CD4-positive, alpha-beta T cell treated with Interleukin-15 for 4 hours (primary cell): ENCODE measurements around the gene CDH7.

Source experiments
- DNase-seq: peaks from one replicate; pipeline ENCODE4 v3.0.0-alpha.2; 2020; ENCODE audit warnings: low spot score

Gene CDH7, protein sequence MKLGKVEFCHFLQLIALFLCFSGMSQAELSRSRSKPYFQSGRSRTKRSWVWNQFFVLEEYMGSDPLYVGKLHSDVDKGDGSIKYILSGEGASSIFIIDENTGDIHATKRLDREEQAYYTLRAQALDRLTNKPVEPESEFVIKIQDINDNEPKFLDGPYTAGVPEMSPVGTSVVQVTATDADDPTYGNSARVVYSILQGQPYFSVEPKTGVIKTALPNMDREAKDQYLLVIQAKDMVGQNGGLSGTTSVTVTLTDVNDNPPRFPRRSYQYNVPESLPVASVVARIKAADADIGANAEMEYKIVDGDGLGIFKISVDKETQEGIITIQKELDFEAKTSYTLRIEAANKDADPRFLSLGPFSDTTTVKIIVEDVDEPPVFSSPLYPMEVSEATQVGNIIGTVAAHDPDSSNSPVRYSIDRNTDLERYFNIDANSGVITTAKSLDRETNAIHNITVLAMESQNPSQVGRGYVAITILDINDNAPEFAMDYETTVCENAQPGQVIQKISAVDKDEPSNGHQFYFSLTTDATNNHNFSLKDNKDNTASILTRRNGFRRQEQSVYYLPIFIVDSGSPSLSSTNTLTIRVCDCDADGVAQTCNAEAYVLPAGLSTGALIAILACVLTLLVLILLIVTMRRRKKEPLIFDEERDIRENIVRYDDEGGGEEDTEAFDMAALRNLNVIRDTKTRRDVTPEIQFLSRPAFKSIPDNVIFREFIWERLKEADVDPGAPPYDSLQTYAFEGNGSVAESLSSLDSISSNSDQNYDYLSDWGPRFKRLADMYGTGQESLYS

DNA sequence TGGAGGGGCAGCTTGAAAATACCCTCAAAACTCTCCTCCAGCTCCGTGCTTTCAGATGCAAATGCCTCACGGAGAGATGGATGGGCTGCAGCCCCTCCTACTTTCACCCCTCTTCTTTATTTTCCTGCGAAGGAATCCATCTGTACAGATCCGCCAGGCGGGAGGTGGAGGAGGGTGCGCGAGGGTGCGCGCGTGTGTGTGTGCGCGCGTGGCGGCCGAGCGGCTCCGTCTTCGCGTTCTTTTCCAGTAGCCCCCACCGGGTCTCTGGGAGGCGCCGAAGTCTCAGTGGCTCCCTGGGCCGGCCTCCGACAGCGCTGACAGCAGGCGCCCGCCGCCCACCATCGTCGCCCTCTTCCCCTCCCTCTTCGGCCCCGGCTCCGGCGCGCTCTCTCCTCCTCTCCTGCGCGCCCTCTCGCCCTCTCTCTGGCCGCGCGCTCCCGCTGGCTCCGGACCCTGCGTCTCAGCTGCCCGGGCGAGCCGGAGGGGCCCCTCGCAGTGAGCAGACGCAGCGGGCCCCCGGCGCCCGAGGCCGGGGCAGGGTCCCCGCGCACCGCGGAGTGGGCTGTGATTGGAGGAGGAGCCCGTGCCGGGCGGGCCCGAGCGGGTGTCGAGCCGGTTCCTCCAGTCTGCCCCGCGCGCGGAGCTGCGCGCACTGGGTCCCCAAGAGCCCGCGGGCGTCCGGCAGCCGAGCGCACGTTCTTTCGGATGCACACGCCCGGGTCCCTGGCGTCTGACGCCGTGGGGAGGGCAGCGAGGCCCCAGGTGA is at the start of gene CDH7:
CDH7 (plus strand) TSS at position 624 of the 766 bp plus-strand sequence. CDS start 11,831 bp downstream, outside the sequence.
- no peak for DNase-seq

DNA sequence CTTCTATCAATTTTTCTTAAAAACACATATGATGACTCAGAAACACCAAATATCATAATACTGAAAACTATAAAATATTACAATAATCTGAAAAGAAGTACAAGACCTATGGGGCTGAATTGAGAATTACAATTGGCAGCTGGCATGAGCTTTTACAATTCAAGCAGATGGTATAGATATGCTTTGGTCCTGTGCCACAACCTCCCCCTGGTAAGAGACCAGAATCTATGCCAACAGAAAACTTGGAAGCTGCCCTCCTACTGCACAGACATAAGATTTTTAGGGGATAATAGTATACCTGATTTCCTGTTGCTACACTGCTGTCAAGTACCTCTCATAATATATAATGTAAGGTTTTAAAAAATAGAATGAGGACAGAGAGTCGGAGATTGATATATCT is 46.8 kb upstream of the CDH7 start:
- DNase-seq: no peak

GRCh38 chr18:65706646-65707045 is 44.2 kb upstream of the CDH7 start:
- no peak for DNase-seq

DNA sequence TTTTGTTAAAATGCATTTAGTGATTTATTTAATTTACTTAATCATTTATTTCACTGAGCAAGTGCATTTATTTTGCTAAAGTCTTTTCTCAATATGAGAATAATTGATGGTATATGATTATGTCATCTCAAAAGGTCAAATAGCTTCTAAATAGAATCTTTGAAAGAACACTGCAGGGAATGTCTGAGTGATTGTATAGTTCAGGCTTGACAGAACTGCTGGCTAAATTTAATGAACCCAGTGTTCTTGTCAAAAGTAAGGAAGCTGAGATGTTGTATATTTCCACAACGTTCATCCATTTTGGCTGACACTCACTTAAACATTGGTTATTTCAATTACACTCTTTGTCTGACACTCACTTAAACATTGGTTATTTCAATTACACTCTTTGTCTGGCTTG is 39.3 kb upstream of the CDH7 start:
- no peak for DNase-seq

- DNase-seq: no peak
Measured at GRCh38 chr18:65721619-65722018, 29.2 kb upstream of the CDH7 start.

DNA sequence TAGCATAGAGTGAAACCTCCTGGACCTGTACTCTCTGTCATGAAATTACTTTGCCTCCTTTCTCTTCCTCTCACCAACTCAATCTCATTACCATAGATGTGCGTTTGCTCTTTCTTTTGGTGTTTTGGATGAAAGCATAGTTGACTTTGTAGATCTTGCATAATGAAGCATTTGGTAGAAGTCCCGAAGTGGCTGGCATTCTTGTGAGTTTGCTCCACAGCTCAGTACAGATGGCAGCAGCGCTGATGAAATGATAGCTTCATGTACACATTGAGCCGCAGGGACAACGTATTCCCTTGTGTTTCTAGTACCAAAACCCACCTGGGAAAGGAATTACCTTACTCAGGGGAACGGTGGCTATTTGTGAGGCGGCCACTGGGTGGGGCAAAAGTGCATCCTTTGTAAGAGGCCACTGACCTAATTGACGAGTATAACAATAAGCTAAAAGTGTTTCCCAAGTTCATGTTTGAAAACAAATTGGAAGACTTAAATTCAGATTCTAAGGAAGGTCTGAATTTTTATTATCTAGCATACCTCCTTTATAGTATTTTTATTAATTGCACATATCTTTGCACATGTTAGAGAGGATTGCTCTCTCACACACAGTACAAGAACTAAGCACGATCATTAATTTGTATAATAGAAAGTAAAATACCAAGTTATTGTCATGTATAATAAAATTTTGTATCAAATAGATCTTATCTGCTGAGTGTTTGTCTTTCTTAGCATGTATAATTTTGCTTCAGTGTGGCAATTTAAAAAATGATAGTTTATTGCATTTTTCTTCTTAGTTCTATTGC is 25.4 kb upstream of the CDH7 start:
- DNase-seq: no peak

DNA sequence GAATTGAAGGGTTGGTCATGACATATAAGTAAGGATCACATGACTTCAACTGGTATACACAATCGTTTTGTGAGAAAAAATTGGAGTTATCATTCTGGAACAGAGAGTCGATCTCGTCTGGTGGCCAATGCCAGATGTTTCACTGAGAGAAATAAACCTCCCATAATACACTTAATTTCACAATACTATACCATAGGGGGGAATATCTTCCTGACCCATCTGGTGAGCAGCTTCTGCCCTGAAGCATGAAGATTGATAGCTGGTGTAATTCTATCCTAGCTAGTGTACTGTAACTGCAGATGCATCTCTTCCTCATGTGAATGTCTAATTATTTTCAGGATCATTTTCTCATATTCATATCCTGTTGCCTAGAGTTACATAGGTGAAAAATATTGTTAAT is 15.7 kb upstream of the CDH7 start:
- no peak for DNase-seq

- DNase-seq: no peak
Measured at GRCh38 chr18:65737471-65737955, 13.3 kb upstream of the CDH7 start.

GRCh38 chr18:65746936-65747335 is 3.9 kb upstream of the CDH7 start:
- no peak for DNase-seq

- DNase-seq: no peak
Measured at GRCh38 chr18:65748321-65748720, 2.5 kb upstream of the CDH7 start.

DNA sequence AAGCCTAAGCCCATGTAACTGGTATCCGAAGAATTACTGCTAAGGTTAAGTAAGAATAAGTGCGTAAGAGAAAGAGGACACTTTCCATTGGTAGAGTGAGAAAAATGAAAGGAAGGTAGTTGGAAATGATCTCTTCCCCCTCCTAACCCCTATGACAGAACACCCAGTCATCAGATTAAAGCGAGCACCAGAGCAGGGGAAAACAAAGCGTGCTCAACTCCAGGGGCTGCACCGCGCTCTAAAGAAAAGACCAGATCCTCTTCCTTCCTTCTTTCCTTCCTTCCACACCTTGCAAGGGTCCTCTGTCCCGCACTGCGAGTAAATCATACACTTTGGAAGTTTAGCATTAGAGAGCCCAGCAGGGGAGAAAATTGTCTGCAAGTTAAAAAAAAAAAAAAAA is 971 bp upstream of the CDH7 start:
- DNase-seq: no peak

- no peak for DNase-seq
Measured at GRCh38 chr18:65751155-65752085, 608 bp downstream of the CDH7 start.

DNA sequence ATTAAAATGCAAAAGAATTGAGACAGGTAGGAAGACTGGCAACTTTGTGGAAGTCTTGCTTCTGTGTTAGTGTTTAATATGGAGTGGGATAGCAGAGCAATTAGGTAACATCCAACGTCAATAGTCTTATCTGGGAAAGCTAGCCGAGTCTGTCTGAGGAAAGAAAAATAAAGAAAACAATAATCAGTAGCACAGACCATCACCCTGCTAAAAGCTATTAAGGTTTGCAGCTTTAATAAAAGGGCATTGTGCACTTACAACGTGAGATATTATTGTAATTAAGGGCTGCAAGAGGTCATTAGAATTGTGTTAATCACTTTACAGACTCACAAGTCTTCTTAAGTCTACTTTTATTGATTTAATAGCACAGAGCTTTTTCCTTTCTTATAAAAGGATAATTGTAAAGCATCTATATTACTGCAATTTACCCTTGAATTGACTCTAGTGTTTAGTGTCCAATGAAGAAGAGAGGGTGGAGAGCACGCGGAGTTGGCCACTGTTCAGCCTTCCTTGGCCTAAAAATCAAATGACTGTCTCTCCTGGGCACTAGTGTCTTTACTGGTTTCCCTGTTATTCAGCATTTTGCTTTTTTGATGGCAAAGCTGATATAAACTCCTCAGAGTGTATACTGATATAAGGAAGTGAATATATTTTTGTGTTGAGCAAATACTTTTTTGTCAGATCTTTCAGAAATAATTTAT is 2.0 kb downstream of the CDH7 start:
- no peak for DNase-seq

- no peak for DNase-seq
Measured at GRCh38 chr18:65753520-65753919, 2.7 kb downstream of the CDH7 start.

DNA sequence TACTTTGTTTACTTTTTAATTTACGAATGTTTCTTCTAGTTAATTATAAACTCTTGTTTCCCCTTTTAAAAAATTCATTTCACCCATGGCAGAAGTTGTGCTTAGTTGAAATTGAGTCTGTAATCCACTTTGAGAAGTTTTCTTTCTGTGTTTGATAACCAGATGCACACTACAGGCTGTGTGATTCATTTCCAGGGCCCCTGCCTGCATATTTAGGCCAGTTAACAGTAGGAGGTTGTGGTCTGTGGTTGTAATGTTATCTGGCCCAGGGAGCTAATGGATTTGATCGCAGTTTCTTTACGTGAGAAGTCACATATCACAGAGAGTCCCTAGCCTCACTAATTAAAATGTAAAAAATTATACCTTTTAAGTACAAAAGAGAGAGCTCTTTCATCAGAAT is 3.3 kb downstream of the CDH7 start:
- DNase-seq: no peak

GRCh38 chr18:65755616-65756015 is 4.8 kb downstream of the CDH7 start:
- no peak for DNase-seq

GRCh38 chr18:65760457-65760856 is 9.6 kb downstream of the CDH7 start:
- DNase-seq: no peak

DNA sequence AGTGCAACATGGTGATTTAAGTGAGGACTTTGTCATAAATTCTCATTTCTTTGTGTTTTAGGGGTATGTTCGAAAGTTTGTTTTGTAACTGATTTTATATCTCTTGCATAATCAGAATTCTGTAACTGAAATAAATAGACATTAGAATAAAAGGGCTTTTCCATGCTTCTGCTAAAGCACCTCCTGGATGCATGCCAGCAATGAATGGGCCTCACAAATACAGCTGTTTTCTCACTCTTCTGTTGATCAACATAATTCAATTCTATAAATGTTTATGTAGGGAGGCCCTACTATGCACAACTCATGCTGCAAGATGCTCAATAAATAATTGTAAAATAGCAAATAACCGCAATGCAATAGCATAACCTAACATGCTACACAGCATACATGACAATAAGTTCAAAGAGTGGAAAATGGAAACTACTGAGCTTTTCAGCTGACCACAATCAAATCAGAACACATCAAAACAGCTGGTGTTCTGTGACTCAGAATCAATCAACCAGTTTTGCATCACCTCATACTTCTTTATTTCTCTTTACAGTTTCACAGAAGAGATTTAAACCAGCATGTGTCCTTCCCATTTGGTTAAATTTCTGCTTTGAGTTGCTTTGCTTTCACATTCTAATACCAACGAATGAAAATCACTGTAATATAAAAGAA is 11.0 kb downstream of the CDH7 start:
- no peak for DNase-seq

DNA sequence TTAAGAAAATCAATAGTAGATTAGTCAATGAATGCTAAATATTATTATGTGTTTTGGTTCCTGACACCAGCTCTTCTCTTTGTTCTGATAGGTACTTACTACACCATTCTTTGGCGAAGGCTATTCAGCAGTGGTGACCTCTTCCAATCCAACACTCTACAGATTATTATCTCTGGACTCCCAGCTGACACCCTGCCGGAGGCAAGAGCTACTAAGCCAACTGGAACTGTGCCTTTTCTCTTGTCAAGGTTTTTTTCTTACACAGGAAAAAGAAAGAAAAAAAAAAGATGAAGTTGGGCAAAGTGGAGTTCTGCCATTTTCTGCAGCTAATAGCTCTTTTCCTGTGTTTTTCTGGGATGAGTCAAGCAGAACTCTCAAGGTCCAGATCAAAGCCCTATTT is 11.7 kb downstream of the CDH7 start:
- no peak for DNase-seq
